Measurements from ENCODE around the gene ATG9B.

Gene ATG9B

DNA sequence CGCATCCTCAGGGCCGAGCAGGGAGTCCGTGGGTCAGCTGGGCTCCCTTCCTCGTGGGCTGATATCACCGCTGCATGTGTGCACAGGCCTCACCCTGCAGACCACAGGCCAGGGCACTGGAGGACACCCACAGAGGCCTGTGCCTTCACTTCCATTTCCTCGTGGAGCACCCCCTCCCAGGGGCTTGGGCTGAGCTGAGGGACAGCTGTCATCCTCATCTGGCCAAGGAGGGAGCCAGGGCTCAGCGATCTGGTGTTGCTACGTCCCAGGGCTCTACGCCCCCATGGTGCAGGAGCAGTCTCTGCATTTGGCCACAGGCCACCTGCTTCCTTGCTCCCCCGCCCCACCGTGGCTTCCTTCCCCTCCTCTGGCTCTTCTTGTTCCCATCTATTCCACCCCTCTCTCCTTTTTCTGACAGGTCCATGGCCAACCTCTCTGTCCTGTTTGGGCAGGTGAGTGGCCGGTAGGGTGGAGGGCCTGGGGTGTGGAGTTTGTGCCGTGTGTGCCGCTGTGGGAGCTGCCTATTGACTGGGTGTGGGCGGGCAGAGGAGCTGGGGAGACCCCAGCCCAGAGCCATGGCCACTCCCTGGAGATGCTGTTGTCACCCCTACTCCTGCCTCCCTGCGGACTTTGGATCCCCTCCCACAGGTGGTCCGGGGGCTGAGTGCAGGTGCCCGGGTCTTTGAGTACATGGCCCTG lies 15.7 kb upstream of the ATG9B start:
- CTCF ChIA-PET, result interaction anchor here (0.8 to 1.4 kb wide), 2 partner anchors 141 to 204 kb away, joined by 3 to 4 read pairs; no protein-coding TSS in a partner anchor
- TF ChIP-seq, protein P1, sequence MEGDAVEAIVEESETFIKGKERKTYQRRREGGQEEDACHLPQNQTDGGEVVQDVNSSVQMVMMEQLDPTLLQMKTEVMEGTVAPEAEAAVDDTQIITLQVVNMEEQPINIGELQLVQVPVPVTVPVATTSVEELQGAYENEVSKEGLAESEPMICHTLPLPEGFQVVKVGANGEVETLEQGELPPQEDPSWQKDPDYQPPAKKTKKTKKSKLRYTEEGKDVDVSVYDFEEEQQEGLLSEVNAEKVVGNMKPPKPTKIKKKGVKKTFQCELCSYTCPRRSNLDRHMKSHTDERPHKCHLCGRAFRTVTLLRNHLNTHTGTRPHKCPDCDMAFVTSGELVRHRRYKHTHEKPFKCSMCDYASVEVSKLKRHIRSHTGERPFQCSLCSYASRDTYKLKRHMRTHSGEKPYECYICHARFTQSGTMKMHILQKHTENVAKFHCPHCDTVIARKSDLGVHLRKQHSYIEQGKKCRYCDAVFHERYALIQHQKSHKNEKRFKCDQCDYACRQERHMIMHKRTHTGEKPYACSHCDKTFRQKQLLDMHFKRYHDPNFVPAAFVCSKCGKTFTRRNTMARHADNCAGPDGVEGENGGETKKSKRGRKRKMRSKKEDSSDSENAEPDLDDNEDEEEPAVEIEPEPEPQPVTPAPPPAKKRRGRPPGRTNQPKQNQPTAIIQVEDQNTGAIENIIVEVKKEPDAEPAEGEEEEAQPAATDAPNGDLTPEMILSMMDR (conservative IDR thresholded peaks at IDR 0.05; ENCODE audit: low read depth), result no peak
- H3K27ac ChIP-seq, result peak overlapping the region; percentile 91
- DNase-seq (ENCODE audit: low spot score), result no peak
- POLR2A ChIA-PET (ENCODE audit: low non-redundant PET), result interaction anchor here (0.5 kb wide), 1 partner anchor 9 kb away, joined by 6 read pairs; no protein-coding TSS in a partner anchor

DNA sequence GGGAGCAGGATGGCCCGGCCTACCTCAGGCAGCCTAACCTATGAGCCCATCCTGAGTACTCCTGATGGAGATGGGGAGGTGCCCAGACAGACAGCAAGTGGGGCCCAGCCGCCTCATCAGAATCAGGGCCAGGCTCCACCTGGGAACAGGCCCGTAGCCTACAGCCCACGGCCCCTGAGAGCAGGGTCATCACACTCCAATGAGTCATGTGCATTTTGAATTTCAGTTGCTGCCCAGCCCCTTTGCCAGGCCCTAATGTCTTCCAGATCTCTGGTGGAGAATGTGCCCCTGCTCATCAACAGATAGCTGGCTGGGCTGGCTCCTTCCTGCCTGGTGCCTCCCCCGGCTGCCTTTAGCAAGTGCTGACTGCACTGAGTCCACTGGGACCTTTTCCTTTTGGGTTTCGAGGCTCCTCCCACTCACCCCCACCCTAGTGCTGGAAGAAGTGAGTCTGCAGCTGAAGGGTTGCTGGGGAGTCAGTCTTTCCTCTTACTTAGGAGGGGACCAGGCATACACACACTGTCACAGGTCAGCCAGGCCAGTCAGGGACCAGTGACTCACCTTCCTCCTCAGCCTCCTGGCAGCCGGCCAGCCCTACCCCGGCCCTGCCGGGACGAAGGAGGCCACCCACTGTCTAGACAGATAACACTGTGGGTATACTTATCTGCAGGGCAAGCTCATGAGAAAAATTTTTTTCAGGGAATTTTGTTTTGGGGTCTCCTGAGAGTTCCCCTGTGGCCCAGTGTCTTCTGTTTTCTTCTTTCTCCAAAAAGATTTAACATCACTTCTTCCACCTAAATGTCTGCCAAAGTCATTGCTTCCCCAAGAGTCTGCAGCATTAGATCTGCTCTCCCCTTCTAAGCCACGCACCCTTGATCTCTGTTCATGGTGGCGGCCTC lies 14.9 kb upstream of the ATG9B start:
- TF ChIP-seq, protein P1 (conservative IDR thresholded peaks at IDR 0.05; ENCODE audit: low read depth), result no peak
- DNase-seq (ENCODE audit: low spot score), result peak; percentile 69
- ChIA-PET CTCF (interaction anchor here (0.8 to 1.4 kb wide), 2 partner anchors 141 to 205 kb away, joined by 3 to 4 read pairs; no protein-coding TSS in a partner anchor), POLR2A (ENCODE audit: low non-redundant PET) (interaction anchor here (0.5 kb wide), 1 partner anchor 8 kb away, joined by 6 read pairs; no protein-coding TSS in a partner anchor)
- peak overlapping the region; percentile 91 for H3K27ac ChIP-seq

DNA sequence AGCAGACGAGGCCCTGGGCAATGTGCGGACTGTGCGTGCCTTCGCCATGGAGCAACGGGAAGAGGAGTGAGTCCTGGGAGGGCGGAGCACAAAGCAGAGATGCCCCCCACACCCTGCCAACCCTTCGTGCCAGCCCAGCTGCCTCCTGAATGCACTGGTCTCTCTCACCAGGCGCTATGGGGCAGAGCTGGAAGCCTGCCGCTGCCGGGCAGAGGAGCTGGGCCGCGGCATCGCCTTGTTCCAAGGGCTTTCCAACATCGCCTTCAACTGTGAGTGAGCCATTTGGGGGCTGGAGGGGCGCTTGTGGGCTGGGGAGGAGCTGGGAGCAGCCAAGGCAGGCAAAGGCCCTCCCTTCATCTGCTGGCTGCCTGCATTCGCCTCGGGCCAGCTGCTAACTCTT lies 11.6 kb upstream of the ATG9B start:
- POLR2A ChIA-PET (ENCODE audit: low non-redundant PET), result no interaction called here
- peak overlapping the region; percentile 91 for H3K27ac ChIP-seq
- CTCF ChIA-PET, result no interaction called here
- TF ChIP-seq, protein P1 (conservative IDR thresholded peaks at IDR 0.05; ENCODE audit: low read depth), result no peak
- DNase-seq (ENCODE audit: low spot score), result no peak

DNA sequence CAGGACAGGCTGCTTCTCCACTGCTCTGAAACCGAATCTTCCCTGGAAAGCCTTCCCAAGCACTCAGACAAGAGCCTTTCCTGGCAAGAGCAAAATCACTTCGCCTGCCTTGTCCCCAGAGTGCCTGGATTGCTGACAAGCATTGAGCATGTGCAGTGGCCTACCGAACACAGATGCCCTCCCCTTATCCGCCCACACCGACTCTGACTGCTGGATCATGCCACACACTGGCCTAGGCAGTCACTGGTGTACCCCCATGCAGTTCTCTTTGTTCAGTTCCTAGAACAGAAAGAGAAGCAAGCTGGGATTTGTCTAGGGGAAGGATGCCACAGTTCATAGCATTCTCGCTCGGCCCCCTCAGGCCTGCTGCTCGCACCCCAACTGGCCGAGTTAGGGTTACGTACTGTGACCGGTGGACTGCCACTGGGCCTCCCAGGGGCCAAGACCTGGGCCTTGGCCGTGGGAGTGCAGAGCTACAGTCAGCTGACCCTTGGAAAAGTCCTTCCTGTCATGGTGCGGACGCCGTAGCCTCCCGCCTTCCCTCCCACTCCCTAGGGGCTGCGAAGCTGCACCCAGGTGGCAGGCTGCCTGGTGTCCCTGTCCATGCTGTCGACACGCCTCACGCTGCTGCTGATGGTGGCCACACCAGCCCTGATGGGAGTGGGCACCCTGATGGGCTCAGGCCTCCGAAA lies 10.9 kb upstream of the ATG9B start:
- TF ChIP-seq, protein P1 (conservative IDR thresholded peaks at IDR 0.05; ENCODE audit: low read depth), result no peak
- POLR2A ChIA-PET (ENCODE audit: low non-redundant PET), result no interaction called here
- peak overlapping the region; percentile 91; the same call in 1 of the 2 replicates for H3K27ac ChIP-seq
- CTCF ChIA-PET, result no interaction called here
- no peak for DNase-seq (ENCODE audit: low spot score)

DNA sequence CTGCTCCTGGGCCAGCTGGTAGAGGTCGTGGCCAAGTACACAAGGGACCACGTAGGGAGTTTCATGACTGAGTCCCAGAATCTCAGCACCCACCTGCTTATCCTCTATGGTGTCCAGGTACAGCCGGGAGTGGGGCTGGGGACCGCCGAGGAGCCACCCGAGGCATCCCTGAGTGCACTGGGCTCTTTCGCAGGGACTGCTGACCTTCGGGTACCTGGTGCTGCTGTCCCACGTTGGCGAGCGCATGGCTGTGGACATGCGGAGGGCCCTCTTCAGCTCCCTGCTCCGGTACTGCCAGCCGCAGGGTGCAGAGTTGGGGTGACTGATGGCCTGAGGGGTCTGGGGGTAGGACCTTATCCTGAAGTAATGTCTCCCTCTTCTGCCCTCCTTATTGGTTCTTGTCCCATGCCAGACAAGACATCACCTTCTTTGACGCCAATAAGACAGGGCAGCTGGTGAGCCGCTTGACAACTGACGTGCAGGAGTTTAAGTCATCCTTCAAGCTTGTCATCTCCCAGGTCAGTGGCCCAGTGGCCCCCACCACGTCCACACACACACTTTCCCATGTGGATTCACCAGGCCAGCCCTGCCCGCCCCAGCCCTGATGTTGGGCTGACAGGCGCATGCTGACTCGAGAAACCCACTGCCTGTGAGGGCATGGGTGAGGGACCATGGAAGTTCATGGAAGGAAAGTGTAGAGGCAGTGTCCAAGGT lies 10.2 kb upstream of the ATG9B start:
- peak overlapping the region; percentile 91; the same call in 1 of the 2 replicates for H3K27ac ChIP-seq
- ChIA-PET POLR2A (ENCODE audit: low non-redundant PET) (no interaction called here), CTCF (no interaction called here)
- TF ChIP-seq, protein P1 (conservative IDR thresholded peaks at IDR 0.05; ENCODE audit: low read depth), result no peak
- no peak for DNase-seq (ENCODE audit: low spot score)
